ENCODE measurements around the gene CUX1.
"Not testable (repeated sequence)": the region's sequence is repeated elsewhere in the genome, so short reads cannot be mapped to it uniquely, and the experiment has no call there.

Gene CUX1

DNA sequence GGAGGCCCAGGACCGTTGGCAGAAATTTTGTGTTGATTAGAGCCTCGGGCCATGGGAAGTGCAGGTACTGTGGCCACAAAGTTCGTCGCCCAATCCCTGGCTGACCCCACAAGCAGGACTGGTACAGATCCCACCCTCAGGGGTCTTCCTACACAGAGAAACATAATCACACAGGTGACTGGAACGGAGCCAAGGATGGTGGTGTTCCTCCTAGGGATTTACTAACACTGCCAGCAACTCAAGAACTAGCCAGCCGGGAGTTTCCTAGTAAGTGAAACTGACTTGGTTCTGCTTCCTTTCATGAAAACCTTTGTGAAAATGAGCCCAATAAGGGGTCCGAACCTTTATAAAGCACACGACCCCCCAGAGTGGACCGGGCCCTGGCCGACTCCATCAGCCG lies 5.7 kb downstream of the CUX1 start:
- DNase-seq (ENCODE audit: low read depth in 3 of 3, low spot score in 1 of 3), result no peak

DNA sequence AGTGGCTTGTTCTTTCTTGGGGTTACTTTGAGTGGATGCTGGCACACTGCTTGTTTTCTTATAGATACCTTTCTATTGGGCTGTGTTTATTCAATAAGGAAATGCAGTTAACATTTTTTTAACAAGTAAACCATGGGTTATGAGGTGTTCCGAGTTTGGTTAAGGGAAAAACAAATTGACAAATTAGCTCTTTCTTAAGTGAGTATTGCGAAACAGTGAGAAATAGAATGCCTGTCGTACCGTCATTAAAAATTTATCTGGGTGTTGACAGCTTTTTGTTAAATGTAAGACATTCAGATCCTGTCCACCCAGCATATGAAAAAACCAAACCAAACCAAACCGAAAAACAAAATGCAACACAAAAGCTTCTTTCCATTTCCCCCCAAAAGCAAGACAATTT lies 6.2 kb downstream of the CUX1 start:
- DNase-seq (ENCODE audit: low read depth in 3 of 3, low spot score in 1 of 3), result no peak

DNA sequence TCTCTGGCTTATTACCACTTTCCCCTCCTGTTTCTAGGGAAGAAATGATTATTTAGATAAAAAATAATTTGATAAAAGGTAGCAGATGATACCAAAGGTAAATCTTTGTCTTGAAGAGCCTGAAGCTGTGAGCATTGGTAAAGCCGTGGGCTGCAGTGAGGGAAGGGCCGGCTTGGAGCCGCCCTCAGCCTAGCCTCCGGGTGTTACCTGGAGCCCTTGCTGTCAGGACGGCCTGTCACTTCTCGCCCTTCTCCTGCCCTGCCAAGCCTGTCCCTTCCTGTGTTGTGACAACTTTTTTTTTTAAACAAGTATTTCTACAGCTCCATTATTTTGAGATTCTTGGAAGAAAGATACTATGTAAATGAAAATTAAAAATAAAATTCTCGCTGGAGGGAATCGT lies 7.0 kb downstream of the CUX1 start:
- DNase-seq (ENCODE audit: low read depth in 3 of 3, low spot score in 1 of 3), result no peak

DNA sequence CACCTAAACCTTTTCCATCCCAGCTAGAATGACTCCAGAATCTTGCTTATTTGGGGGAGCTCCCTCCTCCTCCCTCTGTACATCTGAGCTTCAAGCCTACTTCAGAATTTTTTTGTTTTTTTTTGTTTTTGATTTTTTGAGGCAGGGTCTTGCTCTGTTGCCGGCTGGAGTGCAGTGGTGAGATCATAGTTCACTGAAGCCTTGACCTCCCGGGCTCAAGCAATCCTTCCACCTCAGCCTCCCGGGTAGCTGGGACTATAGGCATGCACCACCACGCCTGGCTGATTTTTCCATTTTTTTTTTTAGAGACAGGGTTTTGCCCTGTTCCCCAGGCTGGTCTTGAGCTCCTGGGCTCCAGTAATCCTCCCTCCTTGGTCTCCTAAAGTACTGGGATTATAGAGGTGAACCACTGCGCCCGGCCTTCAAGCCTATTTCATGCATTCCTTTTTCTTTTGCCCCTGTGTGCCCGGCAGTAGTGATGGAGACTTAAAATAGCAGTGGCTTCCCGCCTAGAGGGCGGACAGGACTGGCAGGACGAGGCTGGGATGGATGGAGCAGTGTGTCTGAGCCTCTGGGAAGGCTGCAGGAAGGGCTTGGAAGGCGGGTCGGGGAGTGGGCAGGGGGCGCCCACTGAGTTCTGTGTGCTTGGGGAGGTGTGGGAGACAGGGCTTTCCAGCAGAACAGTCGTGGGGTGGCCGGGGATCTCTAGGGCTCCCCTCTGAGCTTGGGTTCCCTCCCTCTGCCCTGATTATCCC lies 8.8 kb downstream of the CUX1 start:
- DNase-seq (ENCODE audit: low read depth in 3 of 3, low spot score in 1 of 3), result no peak

DNA sequence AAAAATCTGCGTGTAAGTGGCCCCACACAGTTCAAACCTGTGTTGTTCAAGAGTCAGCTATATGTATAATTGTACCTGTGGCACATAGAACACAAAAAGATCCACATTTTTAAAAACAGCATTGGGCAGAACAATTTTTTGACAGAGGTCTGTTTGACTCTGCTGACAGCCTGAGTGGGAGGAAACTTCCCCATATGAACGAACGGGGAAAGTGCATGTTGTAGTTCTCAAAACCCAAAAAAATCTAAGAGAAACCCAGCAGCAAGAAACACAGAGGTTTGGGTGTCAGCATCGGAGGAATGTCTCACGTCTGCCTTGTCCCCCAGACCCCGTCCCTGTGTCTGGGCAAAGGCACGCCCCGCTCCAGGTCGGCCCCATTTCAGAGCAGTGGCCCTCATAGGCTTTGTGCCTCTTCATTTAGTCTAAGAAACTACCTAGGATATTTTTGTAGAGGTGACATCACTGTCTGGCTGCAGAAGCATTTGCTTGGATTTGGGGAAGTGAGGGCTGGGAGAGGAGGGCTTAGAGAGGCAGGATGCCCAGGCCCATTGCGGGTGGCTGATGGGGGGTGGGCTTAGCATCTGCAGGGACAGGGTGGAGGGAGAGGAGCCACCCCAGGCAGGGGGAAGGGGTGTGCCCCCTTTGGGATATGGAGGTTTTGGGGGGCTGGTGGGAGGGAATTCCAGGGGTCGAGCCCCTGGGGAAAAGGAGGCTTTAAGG lies 11.0 kb downstream of the CUX1 start:
- DNase-seq (ENCODE audit: low read depth in 3 of 3, low spot score in 1 of 3), result no peak

DNA sequence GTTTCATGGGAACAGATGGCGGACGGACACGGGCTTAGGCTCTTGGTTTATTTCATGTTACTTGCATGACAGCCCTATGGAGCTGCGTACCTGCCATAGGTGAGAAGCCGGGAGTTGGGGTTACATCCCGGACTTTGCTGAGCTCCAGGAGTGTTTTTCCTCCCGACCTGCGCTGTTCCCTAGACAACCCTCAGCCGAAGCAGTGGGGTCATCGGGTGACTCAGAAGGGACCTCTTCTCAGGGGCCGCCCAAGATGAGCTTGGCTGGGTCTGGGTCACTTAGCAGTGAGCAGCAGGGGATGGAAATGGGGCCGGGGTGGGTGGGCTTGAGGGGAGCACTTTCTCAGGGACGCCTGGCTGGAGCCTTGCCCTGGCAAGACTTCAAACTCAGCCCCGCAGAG lies 11.9 kb downstream of the CUX1 start:
- no peak for DNase-seq (ENCODE audit: low read depth in 3 of 3, low spot score in 1 of 3)

DNA sequence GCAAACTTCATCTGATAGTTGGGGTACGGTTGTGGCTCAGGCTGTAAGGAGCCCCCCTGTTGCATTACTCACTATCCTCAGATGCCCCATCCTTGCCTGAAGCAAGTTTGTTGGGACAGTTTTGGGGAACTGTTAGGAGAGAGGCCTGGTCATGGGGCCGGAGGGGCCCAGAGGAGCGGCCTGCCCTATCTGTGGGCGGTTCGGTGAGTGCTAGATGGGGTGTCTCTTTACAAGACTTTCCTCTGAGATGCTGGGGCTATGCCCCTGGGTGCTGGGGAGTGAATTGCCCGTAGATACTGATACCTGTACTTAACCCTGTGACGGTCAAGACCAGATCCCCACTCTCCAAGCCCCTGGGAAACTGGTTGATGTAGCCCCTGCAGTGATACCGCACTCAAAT lies 12.4 kb downstream of the CUX1 start:
- no peak for DNase-seq (ENCODE audit: low read depth in 3 of 3, low spot score in 1 of 3)

DNA sequence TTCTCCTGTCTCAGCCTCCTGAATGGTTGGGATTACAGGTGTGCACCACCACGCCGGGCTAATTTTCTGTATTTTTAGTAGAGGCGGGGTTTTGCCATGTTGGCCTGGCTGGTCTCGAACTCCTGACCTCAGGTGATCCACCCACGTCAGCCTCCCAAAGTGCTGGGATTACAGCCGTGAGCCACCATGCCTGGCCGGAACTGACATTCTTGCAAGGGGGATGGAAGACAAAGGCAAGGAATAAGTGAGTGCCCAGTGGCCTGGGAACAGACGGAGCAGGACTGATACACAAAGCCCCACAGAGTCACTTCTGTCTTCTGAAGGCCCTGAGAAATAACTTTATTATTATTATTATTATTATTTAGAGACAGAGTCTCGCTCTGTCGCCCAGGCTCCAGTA lies 14.0 kb downstream of the CUX1 start:
- DNase-seq (ENCODE audit: low read depth in 3 of 3, low spot score in 1 of 3), result not testable (repeated sequence)

DNA sequence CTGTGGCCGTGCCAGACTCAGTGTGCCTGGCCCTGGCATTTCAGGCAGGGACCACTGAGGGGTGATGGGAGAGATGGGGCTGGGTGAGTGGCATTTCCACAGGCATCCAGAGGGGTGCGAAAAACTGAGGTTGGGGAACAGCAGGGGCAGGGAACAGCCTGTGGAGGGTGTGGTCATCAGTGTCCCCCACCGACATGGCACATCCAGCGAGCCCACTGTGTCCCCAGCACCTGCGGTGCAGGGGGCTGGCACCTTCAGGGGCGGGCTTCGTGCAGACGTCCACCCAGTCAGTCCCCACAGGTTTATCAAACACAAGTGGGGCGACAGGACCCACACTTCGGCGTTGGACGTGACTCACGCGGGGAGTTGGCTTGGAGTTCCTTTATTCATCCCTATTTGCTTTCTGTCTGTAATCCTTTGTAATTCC lies 14.8 kb downstream of the CUX1 start:
- DNase-seq (ENCODE audit: low read depth in 3 of 3, low spot score in 1 of 3), result no peak

DNA sequence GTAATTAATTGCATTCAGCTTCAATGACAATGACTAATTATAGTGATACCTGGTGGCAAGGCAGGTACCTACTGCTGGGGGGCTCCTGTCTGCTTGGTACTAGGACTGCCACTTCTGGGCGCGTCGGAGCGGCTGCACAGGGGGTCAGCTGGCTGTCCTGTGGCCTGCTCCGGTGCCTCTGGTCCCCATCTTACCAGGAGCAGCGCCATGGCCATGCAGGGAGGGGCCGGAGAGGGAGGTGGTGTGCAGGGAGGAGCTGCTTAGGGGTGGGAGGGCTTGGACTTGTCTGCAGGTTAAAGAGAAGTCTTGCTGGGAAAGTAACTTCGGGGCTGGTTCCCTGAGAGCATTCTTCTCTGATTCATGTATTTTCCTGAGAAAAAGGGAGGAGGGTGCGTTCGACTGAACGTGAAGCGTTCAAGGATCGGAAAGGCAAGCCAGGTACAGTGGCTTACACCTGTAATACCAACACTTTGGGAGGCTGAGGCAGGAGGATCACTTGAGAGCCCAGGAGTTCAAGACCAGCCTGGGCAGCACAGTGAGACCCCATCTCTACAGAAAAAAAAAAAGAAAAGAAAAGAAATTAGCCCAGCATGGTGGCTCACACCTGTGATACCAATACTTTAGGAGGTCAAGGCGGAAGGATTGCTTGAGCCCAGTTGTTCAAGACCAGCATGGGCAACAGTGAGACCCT lies 15.4 kb downstream of the CUX1 start:
- no peak for DNase-seq (ENCODE audit: low read depth in 3 of 3, low spot score in 1 of 3)

DNA sequence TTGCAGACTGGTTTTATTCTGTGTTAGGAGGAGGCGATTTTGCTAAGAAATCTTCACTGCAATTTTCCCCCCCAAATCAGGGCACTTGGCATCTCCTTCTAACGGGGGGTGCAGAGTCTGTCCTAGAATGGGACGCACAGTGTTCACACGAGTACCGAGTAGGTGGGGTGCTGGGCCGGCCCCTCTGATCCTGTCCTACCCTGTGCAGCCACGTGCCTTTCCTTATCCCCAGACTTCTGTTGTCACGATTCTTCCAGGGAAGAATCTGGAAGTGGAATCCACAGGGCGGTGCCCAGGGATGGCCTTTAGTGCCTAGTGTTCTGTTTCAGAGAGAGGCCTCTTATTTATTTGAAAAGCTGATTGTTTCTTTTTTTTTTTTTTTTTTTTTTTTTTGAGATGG lies 16.4 kb downstream of the CUX1 start:
- DNase-seq (ENCODE audit: low read depth in 3 of 3, low spot score in 1 of 3), result no peak

DNA sequence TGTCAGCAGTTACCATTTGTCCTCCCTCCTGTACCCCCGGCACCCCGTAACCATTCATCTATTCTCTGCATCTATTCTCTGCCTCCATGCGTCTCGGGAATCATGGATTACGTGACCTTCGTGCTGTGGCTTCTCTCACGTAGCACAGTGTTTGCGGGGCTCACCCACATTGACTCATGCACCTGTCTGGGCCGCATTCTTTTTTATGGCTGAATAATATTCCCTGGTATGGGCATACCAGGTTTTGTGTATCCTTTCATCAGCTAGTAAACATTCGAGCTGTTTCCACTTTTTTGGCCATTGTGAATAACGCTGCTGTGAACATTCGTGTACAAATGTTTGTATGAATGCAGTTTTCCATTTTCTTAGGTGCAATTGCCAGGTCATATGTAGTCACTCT lies 17.7 kb downstream of the CUX1 start:
- DNase-seq (ENCODE audit: low read depth in 3 of 3, low spot score in 1 of 3), result no peak

DNA sequence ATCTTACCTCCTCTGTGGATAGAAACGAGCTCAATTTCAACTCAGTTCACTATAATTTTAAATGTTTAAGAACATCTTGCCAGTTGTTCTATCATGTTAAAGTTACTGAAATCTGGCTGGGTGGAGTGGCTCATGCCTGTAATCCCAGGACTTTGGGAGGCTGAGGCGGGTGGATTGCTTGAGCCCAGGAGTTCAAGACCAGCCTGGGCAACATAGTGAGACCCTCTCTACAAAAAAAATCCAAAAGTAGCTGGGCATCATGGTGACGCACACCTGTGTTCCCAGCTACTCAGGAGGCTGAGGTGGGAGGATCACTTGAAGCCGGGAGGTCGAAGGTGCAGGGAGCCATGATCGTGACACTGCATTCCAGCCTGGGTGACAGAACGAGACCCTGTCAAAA lies 20.0 kb downstream of the CUX1 start:
- not testable (repeated sequence) for DNase-seq (ENCODE audit: low read depth in 3 of 3, low spot score in 1 of 3)

DNA sequence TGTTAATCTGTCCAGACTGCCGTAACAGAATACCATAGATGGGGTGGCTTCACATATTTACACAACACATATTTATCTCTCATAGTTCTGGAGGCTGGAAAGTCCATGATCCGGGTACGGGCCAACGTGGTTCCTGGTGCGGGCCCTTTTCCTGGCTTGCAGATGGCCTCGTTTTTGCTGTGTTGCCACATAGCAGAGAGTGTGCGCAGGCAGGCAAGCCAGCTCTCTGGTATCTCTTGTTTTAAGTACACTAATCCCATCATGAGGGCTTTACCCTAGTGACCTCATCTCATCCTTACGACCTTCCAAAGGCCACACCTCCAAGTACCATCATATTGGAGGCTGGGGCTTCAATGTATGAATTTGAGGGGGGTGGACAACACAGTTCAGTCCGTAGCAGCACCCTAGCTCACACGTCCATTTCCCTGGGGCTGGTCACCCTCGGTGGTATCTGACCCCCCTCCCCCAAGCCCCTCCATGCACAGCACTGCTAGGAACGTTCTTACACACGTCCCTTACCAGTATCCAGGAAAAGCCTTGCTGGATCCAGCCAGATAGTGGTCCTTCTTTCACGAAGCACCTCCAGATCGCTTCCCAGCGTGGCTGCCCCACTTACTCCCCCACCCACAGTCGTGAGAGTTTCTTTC lies 21.5 kb downstream of the CUX1 start:
- no peak for DNase-seq (ENCODE audit: low read depth in 3 of 3, low spot score in 1 of 3)

DNA sequence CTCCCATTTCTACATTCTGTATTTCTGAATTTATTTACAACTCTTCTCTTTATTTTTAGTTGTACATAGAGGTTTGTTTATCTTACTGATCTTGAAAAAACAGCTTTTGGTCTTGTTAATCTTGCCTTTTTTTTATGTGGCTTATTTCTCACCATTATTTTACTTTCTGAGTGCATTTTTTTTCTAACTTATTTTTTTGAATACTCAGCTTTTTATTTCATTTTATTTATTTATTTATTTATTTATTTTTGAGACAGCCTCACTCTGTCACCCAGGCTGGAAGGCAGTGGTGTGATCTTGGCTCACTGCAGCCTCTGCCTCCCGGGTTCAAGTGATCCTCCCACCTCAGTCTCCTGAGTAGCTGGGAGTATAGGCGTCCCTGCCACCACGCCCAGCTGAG lies 23.9 kb downstream of the CUX1 start:
- no peak for DNase-seq (ENCODE audit: low read depth in 3 of 3, low spot score in 1 of 3)

DNA sequence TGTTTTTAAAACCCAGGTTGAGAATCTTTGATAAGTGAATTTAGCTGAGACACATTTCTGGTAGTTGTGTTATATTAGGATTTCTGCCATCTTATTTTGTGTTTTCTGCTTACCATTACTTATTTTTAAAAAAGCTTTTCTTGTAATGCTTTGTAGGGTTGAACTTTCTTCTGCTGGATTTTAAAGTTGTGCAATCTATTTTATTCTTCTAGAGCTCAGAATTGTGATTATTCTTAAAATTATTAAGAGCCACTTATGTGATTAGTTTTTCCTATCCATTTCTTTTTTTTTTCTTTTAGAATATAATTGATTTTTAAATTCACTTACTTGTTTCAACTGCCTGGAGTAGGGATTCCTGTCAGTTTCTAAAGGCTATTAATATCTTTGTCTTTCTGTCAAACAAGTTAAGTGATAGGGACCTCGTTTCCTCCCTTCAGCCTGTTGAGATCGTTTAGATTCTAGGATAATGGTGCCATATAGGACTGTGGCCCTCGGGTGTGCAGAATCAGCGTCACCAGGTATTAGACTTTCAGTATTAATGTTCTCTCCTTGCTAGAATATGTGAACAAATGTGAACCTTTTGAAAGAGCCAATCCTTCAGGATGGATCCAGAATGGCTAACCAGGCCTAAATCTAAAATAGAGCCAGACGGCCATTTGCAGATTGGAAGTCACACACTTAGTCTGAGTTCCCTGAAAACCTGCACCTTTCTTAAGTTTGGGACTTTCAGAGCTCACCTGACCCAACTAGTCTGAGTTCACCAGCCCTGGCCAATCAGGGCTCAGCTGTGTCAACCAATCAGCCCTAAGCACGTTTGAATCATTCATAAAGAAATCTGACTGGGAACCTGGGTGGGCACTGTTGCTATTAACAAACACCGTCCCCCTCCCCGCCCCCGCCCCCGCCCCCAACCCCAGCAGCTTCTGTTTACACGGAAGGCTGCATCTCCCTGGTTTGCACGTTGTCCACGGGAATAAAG lies 26.2 kb downstream of the CUX1 start:
- no peak for DNase-seq (ENCODE audit: low read depth in 3 of 3, low spot score in 1 of 3)

DNA sequence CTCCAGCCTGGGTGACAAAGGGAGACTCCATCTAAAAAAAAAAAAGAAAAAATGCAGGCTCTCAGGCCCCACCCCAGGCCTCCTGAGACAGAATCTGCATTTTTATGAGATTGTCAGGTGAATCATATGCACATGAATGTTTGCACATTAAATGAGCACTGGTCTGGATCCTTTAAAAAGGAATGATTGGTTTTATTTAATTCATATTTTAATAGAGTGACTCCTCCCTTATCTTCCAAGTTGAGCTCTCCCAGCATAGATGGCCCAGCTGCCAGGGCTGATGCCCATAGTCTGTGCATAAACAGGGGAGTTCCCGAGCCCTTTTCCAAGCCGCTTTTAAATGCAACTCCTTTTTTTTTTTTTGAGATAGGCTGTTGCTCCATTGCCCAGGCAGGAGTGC lies 28.5 kb downstream of the CUX1 start:
- no peak for DNase-seq (ENCODE audit: low read depth in 3 of 3, low spot score in 1 of 3)

DNA sequence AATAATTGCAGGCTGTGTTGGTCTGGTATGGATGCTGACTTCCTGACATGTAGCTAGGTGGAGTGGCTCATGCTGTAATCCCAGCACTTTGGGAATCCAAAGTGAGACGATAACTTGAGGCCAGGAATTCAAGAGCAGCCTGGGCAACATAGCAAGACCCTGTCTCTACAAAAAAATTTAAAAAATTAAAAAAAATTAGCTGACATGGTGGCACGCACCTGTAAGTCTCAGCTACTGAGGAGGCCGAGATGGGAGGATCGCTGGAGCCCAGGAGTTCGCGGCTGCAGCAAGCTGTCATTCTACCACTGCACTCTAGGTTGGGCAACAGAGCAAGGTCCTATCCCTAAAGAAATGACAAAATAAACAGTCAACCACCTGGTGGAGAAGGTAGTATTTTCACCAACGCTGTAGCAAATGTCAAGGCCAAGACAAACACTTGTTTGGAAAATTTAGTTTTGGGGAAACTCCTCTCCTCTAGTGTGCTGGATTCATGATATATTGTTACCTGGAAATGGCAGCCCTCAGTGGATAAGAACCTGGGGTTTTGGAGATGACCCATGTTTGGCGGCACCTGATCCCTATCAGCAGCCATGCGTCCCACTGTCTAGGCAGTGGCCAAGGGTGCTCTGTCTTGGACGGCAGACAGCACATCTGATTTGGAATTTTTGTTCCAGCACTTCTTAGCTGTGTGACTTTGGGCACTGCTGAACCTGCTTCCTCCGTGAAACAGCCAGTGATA lies 29.5 kb downstream of the CUX1 start:
- no peak for DNase-seq (ENCODE audit: low read depth in 3 of 3, low spot score in 1 of 3)

DNA sequence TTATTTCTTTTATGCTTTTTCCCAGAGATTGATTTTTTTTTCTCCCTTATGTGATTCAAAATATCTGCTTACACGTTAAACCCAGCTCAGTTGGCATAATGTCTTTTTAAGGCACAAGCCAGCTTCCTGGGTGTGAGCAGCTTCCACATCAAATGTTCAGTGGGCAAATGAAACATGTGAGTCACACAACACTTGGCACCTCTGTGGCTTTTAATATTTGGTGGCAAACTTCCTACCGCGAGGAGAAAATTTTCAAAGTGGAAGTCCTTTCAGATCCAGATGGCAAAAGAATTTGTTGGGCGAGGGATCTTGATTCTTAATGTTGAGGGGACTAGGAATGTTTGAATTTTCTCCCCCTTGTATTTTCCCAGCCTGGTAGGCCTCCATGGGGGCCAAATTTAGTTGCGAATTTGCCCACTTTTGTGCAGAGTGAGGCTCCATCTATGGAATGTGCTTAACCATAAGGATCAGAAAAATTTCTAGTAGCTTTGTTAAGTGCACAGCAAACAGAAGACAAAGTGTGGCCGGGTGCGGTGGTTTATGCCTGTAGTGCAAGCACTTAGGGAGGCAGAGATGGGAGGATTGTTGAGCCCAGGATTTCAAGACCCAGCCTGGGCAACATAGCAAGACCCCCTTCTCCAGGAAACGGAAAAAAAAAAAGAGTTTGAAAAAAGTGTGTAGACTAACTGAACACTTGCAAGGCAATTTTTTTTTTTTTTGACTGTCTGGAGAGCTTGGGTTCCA lies 31.0 kb downstream of the CUX1 start:
- no peak for DNase-seq (ENCODE audit: low read depth in 3 of 3, low spot score in 1 of 3)
